GM12878 (cell line): ENCODE measurements around the gene KRT6C. TPM values are rescaled to one million over a fixed set of nuclear protein-coding genes. Genes with fewer than 3 reads are reported as not detected.

ENCODE experiments used
- POLR2AphosphoS2 ChIP-seq: IDR thresholded peaks from 2 replicates; pipeline ENCODE4 v1.6.1; 2011; ENCODE audit warnings: low read depth, mild to moderate bottlenecking, low read length, improper control_type of control experiment, moderate library complexity
- polyA plus RNA-seq, 11 experiments: library from polyadenylated mRNA; depleted of rRNA in 4 of 11; unstranded in 6 of 11; stranded (reverse) in 5 of 11; fragments of >200 nt; fragmentation: Nextera tagmentation in 4 of 11; fragmentation: Illumina TruSeq in 1 of 11; extraction: Ambion mirVana in 4 of 11; extraction: Trizol in 1 of 11; gene quantifications; 1 replicate in 1 of 11; 2 replicates in 10 of 11; pipeline versions ENCODE4 v1.2.1 to v1.2.3, GENCODE V29; 2011 to 2016; ENCODE audit warnings: inconsistent platforms in 2 of 11, missing spikeins in 2 of 11, low read depth in 1 of 11
- total RNA-seq, 4 experiments: library from RNA; depleted of rRNA in 3 of 4; stranded (reverse); fragments of >200 nt in 3 of 4; fragmentation: Illumina TruSeq in 1 of 4; extraction: Trizol in 1 of 4; gene quantifications; 2 replicates each; pipeline versions ENCODE4 v1.2.1 to v1.2.3, GENCODE V29; 2013 to 2021
- TF ChIP-seq, protein P1 (sequence below): fragments of 450-650 bp; IDR thresholded peaks from 2 replicates; pipeline ENCODE4 v1.6.1; 2017; ENCODE audit warnings: antibody characterized with exemption, mild to moderate bottlenecking, moderate library complexity
- TF ChIP-seq, protein P2 (sequence below): fragments of 150-350 bp; IDR thresholded peaks from 2 replicates; pipeline ENCODE4 v1.6.1; 2014; ENCODE audit warnings: mild to moderate bottlenecking, low read depth, low read length
- TF ChIP-seq, protein P3 (sequence below): fragments of 150-350 bp; IDR thresholded peaks from 2 replicates; pipeline ENCODE4 v1.6.1; 2016; ENCODE audit warnings: low read depth, low read length
- TF ChIP-seq, protein P4 (sequence below): IDR thresholded peaks from 2 replicates; pipeline ENCODE4 v1.6.1; 2011; ENCODE audit warnings: low read depth, mild to moderate bottlenecking, low read length, moderate library complexity, borderline replicate concordance; ENCODE audit errors: extremely low read depth
- TF ChIP-seq, protein P5 (sequence below): fragments of 450-650 bp; IDR thresholded peaks from 2 replicates; pipeline ENCODE4 v1.6.1; 2017; ENCODE audit warnings: mild to moderate bottlenecking

Gene KRT6C
- total and polyA plus RNA-seq, 10 of the 15 experiments (the other 5 are each of a cell fraction or from before 2014, with no cell fraction given) = not detected

DNA sequence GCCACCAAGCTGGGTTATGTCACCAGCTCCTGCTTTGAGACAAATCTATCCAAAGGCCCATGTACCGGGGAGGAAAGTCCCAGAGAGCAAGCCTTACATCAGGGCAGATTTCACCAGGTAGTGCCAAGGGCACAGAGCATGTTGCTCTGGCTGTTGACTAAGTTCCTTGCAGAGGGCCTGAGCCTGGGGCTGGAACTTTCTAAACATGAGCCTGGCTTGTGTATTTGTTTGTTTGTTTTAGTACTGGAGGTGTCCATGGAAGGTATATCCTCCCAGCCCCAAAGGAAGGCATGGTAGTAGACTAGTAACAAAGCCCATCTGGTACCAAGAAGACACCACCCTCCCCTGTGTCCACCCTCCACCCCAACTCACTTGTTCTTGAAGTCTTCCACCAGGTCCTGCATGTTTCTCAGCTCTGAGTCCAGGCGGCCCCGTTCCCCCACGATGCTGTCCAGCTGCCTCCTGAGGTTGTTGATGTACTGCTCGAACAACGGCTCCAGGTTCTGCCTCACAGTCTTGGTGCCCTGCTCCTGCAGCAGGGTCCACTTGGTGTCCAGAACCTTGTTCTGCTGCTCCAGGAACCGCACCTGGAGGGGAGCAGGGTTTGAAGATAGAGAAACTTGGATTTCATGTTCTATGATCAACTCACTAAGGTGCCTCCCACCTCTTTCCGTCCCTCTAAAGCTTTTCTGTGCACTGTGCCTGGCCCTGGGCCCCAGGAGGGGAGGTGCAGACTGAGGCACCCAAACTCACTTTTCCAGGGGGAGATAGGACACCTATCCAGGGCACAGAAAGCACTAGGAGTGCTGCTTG is 45.2 kb upstream of the KRT6C start (continued):
- TF ChIP-seq, protein P1, sequence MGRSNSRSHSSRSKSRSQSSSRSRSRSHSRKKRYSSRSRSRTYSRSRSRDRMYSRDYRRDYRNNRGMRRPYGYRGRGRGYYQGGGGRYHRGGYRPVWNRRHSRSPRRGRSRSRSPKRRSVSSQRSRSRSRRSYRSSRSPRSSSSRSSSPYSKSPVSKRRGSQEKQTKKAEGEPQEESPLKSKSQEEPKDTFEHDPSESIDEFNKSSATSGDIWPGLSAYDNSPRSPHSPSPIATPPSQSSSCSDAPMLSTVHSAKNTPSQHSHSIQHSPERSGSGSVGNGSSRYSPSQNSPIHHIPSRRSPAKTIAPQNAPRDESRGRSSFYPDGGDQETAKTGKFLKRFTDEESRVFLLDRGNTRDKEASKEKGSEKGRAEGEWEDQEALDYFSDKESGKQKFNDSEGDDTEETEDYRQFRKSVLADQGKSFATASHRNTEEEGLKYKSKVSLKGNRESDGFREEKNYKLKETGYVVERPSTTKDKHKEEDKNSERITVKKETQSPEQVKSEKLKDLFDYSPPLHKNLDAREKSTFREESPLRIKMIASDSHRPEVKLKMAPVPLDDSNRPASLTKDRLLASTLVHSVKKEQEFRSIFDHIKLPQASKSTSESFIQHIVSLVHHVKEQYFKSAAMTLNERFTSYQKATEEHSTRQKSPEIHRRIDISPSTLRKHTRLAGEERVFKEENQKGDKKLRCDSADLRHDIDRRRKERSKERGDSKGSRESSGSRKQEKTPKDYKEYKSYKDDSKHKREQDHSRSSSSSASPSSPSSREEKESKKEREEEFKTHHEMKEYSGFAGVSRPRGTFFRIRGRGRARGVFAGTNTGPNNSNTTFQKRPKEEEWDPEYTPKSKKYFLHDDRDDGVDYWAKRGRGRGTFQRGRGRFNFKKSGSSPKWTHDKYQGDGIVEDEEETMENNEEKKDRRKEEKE = no peak
- TF ChIP-seq, protein P2, sequence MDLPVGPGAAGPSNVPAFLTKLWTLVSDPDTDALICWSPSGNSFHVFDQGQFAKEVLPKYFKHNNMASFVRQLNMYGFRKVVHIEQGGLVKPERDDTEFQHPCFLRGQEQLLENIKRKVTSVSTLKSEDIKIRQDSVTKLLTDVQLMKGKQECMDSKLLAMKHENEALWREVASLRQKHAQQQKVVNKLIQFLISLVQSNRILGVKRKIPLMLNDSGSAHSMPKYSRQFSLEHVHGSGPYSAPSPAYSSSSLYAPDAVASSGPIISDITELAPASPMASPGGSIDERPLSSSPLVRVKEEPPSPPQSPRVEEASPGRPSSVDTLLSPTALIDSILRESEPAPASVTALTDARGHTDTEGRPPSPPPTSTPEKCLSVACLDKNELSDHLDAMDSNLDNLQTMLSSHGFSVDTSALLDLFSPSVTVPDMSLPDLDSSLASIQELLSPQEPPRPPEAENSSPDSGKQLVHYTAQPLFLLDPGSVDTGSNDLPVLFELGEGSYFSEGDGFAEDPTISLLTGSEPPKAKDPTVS = no peak
- TF ChIP-seq, protein P3, sequence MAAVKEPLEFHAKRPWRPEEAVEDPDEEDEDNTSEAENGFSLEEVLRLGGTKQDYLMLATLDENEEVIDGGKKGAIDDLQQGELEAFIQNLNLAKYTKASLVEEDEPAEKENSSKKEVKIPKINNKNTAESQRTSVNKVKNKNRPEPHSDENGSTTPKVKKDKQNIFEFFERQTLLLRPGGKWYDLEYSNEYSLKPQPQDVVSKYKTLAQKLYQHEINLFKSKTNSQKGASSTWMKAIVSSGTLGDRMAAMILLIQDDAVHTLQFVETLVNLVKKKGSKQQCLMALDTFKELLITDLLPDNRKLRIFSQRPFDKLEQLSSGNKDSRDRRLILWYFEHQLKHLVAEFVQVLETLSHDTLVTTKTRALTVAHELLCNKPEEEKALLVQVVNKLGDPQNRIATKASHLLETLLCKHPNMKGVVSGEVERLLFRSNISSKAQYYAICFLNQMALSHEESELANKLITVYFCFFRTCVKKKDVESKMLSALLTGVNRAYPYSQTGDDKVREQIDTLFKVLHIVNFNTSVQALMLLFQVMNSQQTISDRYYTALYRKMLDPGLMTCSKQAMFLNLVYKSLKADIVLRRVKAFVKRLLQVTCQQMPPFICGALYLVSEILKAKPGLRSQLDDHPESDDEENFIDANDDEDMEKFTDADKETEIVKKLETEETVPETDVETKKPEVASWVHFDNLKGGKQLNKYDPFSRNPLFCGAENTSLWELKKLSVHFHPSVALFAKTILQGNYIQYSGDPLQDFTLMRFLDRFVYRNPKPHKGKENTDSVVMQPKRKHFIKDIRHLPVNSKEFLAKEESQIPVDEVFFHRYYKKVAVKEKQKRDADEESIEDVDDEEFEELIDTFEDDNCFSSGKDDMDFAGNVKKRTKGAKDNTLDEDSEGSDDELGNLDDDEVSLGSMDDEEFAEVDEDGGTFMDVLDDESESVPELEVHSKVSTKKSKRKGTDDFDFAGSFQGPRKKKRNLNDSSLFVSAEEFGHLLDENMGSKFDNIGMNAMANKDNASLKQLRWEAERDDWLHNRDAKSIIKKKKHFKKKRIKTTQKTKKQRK = no peak
- TF ChIP-seq, protein P4, sequence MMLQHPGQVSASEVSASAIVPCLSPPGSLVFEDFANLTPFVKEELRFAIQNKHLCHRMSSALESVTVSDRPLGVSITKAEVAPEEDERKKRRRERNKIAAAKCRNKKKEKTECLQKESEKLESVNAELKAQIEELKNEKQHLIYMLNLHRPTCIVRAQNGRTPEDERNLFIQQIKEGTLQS = no peak
- no peak for TF ChIP-seq POLR2AphosphoS2
- TF ChIP-seq, protein P5, sequence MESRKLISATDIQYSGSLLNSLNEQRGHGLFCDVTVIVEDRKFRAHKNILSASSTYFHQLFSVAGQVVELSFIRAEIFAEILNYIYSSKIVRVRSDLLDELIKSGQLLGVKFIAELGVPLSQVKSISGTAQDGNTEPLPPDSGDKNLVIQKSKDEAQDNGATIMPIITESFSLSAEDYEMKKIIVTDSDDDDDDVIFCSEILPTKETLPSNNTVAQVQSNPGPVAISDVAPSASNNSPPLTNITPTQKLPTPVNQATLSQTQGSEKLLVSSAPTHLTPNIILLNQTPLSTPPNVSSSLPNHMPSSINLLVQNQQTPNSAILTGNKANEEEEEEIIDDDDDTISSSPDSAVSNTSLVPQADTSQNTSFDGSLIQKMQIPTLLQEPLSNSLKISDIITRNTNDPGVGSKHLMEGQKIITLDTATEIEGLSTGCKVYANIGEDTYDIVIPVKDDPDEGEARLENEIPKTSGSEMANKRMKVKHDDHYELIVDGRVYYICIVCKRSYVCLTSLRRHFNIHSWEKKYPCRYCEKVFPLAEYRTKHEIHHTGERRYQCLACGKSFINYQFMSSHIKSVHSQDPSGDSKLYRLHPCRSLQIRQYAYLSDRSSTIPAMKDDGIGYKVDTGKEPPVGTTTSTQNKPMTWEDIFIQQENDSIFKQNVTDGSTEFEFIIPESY = no peak
- TF ChIP-seq, all 136 proteins: peak for 0
